NOMO-1 treated with DMSO at 0.1 percent for 48 hours (cell line): Measurements from ENCODE around the gene ZNF275.
"Not testable (repeated sequence)": the region's sequence is repeated elsewhere in the genome, so short reads cannot be mapped to it uniquely, and the experiment has no call there.

Source experiments
- DNase-seq: peaks from one replicate; lab custom pipeline; 2025; ENCODE audit not compliant: unreplicated experiment; lab: John Stamatoyannopoulos, UW

The ZNF275 gene

GRCh38 chrX:153357877-153358276 lies 23.9 kb downstream of the ZNF275 start:
- no peak for DNase-seq

DNA sequence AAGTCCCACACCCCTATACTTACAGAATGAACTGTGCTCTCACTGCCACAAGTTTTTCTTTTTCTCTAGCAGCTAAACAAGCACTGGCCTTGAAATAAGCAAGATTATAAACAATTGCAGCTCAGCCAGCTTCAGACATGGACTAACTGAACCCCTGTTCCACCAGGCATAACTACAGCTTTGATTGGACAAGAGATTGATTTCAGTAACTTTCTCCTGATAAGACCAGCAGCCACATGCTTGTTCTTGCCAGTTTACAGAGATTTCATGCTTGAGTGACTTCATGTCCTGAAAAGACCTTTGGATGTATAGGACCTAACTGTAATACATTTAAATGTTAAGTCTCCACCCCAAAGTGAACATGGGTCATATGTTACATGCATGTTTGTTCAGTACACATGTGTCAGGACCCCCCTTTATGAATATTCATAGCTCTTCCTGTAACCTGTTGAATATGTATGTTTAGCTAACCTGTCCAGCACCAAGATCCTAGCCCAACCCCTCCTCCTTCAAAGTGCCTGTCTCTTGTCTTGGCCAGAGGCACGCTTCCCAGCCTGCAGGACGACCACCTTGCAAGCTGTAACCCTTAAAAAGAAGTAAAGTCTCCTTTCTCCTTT lies 27.9 kb downstream of the ZNF275 start:
- DNase-seq = no peak

DNA sequence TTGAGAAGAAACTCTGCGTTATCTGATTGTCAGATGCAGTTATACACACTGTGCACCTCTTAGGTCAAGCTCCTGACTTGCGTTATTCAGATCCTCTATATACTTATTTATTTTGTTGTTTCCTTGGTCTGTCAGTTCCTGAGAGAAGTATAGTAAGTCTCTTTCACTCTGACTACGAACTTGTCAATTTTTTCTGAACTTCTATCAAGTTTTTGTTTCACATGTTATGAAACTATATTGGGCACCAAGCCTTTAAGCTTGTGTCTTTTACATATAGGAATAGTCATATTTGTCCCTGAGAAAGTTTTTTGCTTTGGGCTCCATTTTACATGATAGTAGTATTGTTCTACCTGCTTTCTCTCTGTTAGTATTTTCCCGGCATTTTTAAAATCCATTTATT lies 31.7 kb downstream of the ZNF275 start:
- no peak for DNase-seq

GRCh38 chrX:153366119-153366518 lies 32.2 kb downstream of the ZNF275 start:
- no peak for DNase-seq

DNA sequence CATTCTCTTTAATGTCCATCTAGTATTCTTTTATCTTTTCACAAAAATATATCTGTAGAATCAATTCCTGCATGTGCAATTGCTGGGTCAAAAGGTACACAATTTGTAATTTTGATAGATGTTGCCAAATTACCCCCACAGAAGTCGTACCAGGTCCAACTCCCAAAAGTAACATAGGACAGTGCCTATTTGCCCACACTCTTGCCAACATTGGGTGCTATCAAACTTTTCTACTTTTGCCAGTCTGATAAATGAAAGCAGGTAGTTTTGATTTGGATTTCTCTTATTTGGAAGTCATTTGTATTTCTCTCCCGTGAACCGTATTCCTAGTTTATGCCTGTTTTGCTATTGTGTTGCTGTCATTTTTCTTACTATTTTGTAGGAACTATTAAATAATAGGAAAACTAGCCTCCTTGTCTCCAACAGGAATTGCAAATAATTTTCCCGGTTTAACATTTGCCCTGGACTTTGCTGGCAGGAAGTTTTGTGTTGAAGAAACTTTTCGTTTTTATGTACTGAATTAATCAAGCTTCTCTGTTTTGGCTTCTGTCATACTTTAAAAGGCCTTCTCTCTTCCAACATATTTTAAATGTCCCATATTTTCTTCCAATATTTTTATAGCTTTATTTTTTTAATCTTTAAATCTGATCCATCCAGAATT lies 33.1 kb downstream of the ZNF275 start:
- DNase-seq = no peak

DNA sequence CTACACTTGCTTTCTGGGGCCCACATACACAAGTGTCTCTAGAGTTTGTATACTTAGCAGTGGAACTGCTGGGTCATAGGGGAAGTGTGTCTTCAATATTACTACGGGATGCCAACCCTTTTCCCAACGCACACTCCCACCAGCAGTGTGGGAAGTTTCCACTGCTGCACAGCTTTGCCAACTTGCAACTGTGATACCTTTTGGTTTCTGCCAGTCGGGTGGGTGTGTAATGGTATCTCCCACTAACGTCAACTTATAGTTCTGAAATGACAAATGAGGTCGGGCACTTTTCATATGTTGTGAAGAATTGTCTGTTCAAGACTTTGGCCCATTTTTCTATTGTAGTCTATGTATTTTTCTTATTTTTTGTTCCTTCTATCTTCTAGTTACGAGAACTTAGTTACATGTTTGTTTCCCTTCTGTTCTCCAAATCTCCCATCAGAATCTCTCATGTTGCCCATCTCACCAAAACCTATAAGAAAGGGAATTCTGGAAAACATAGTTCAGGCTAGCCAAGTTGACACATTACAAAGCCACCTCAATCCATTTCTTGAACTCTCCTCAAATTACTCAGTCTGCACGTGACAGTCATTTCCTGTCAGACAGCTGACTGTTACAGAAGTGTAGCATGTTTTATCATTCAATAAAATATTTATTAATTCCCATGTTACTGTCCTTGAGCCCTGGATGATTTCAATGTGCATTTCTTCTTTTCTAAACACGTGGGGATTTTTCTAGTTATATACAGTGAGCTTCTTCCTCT lies 36.5 kb downstream of the ZNF275 start:
- DNase-seq = no peak

GRCh38 chrX:153371256-153371655 lies 37.3 kb downstream of the ZNF275 start:
- DNase-seq = no peak

GRCh38 chrX:153372949-153373348 lies 39.0 kb downstream of the ZNF275 start:
- no peak for DNase-seq

GRCh38 chrX:153374426-153374825 lies 40.5 kb downstream of the ZNF275 start:
- no peak for DNase-seq

- no peak for DNase-seq
Measured at GRCh38 chrX:153375571-153375970, 41.6 kb downstream of the ZNF275 start.

GRCh38 chrX:153377727-153378126 lies 43.8 kb downstream of the ZNF275 start:
- no peak for DNase-seq

- no peak for DNase-seq
Measured at GRCh38 chrX:153378607-153379006, 44.7 kb downstream of the ZNF275 start.

GRCh38 chrX:153379508-153379907 lies 45.6 kb downstream of the ZNF275 start:
- no peak for DNase-seq

DNA sequence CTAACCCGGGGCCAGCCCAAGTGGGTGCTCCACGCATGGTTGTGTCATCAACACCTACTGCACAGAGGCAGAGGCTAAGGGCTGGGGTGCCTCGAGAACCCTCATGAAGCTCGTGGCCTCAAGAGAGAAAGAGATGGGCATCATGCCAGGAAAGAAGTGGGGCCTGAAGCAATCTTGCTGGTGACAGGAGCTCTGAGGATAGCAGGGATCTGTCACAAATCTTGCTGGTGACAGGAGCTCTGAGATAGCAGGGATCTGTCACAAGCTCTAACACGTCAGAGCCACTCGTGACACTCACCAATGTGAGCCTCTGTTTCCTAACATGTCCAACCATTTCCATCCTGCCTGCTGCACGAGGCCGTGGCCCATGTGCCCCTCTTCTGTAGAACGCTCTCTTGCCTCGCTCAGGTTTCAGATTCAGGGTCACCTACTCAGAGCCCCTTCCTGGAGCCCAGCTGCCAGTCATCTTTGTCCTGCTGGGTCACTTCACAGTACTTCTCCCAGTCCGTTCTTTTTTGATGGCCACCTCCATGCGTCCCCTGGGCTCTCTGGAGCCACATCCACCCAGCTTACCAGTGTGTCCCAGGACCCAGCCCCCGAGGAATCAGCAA lies 46.1 kb downstream of the ZNF275 start:
- no peak for DNase-seq

GRCh38 chrX:153380691-153381090 lies 46.7 kb downstream of the ZNF275 start:
- DNase-seq = no peak

DNA sequence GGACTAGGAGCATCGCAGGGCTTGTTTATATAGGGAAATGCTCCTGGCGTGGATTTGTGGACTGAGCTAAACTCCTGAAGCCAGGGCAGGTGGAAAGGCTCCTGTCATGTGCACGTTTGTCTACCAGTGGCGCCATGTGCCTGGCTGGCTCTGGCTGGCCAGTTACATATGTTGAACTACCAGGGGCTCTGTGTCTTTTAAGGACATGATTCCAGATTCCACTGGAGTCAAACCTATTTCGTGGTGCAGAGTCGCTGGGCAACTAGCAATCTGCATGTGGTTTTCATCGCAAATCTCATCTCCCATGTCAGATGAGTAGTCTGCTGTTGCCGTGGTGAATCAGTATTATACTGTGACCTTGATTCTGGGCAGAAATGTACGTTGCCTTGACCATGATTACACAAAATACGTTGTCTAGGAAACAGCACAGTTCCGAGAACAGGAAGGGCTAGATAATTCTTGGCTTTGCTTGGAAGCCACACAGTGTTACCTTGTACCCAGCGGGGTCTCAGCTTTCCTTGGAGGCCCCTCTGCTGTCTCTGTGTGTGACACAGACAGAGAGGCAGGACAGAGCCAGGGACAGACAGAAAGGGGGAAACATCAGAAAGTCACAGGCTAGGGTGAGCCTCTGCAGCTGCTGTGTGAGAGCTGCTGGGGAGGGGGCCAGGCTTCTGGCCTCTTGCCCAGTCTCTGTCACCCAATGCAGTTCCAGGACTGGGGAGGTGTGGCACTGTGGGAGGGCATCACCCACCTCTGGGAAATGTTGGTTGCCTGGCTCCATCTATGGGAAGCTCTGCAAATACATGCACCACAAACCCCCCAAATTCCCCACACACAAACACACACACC lies 48.0 kb downstream of the ZNF275 start:
- peak; percentile 6 for DNase-seq

GRCh38 chrX:153382563-153383482 lies 48.9 kb downstream of the ZNF275 start:
- DNase-seq = no peak

DNA sequence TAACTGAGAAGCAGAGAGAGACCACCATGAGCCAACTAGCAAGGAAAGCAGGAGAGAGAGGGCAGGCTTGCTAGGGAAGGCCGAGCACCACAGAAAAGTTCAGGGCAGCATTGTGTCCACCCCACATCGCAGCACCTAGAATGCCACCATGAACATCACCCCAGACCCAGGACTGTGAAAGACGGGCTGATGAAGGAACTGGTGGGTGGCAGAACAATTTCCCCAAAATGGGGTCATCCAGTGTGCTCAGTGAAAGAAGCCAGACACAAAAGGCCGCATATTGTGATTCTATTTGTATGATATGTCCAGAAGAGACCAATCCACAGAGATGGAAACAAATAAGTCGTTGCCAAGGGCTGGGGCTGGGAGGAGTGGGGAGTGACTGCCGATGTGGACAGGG lies 50.4 kb downstream of the ZNF275 start:
- no peak for DNase-seq

DNA sequence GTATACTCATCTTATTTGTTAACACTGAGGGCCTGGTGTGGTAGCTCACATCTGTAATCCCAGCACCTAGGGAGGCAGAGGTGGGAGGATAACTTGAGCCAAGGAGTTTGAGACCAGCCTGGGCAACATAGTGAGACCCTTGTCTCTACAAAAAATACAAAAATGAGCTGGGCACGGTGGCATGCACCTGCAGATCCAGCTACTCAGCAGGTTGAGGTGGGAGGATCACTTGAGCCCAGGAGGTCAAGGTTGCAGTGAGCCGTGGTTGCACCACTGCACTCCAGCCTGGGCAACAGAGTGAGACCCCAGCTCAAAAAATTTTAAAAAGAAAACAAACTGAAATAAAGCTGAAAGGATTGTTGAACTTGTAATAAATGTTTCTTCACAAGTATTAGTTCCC lies 51.0 kb downstream of the ZNF275 start:
- not testable (repeated sequence) for DNase-seq

- no peak for DNase-seq
Measured at GRCh38 chrX:153386097-153386496, 52.1 kb downstream of the ZNF275 start.
